NCI-H1694 treated with DMSO at 0.1 percent for 48 hours (cell line): ENCODE data around the gene TSPAN10.

Source experiments
- DNase-seq: peaks from one replicate; lab custom pipeline; 2025; lab: John Stamatoyannopoulos, UW

Gene TSPAN10

DNA sequence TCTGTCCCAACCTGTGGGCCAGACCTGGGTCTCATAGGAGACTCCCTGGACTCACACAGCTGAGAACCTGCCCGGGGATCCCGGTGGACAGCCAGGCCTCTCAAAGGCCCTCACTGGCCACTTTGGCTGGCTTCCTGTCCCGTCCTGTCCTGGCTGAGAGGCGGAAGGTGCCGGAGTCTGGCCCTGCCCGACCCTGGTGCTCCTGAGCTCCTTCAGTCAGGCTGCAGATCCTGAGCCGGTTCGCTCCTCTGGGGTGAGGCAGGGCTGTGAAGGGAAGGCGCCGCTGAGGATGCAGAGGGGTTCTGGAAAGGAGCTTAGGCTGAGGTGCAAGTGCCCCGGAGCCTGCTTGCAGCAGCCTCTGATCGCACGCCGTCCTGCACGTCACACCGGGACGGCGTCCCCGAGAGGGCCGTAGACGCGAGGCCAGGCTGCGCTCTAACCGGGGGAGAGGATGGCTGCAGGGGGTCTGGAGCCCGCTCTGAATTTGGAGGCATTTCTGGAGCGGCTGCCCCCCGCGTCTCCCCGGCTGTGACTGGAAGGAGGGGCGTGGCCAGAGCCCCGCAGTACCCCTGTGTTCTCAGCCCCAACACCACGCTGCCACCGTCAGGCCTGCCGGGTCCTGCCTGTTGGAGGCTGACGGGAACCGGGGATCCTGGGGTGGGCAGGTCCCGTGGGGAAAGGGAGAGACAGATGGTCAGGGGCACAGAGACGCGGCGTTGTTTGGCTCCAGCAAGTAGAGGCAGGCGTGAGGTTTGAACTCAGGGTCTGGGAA is 51.0 kb downstream of the TSPAN10 start:
- peak; percentile 89 for DNase-seq

DNA sequence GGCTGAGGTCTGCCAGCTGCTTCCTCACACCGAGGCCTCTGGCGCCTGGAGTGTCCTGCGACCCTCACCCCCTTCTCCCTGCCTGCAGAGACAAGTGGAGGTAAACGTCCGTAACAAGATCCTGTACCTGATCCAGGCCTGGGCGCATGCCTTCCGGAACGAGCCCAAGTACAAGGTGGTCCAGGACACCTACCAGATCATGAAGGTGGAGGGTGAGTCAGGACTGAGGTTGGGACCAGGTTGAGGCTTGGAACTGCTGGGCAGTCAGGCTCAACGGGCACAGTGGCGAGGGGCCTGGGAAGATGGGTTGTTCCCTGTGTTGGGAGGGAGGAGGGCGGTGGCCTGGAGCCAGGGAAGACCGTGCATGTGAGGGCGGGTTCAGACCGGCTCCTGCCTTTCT is 51.6 kb downstream of the TSPAN10 start:
- no peak for DNase-seq

- peak; percentile 16 for DNase-seq
These were observed 53.1 kb downstream of the TSPAN10 start for GRCh38 chr17:81690066-81690465.

GRCh38 chr17:81690549-81690948 is 53.6 kb downstream of the TSPAN10 start:
- DNase-seq, result no peak

DNA sequence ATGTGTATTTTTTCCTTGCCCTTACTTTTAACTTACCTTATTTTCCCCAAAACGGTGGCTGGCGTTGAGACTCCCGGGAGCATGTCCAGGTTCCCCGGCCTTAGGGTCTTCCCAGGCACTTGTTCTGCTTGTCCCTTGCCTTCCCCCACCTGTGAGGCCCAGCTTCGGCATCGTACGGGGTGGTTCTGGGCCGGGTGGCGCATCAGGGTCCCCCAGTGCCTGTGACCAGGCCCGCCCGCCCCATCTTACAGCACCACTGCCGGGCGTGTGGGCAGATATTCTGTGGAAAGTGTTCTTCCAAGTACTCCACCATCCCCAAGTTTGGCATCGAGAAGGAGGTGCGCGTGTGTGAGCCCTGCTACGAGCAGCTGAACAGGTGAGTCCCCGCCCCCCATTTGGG is 54.2 kb downstream of the TSPAN10 start:
- no peak for DNase-seq

- no peak for DNase-seq
These were observed 54.6 kb downstream of the TSPAN10 start for GRCh38 chr17:81691608-81692007.

DNA sequence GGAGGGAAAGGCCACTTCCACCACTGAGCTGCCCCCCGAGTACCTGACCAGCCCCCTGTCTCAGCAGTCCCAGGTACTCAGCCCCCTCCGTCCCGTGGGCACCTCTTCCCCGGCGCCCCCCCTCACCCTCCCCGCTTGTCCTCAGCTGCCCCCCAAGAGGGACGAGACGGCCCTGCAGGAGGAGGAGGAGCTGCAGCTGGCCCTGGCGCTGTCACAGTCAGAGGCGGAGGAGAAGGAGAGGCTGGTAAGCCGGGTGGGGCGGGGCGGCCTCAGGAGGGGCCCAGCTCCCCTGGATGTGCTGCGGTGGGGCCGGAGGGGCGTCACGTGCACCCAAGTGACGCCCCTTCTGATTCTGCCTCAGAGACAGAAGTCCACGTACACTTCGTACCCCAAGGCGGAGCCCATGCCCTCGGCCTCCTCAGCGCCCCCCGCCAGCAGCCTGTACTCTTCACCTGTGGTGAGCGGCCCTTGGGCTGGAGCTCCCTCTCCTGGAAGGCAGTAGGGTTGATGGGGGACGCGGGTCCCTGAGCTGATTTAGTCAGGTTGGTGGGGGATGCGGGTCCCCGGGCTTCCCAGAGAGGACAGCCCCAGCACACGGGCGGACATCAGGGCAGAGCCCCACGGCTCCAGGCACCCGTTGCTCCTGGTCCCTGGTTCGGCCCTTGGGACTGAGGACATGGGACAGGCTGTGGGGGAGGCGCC is 56.7 kb downstream of the TSPAN10 start:
- DNase-seq, result no peak

GRCh38 chr17:81694810-81695209 is 57.8 kb downstream of the TSPAN10 start:
- DNase-seq, result no peak

- DNase-seq, result no peak
These were observed 58.2 kb downstream of the TSPAN10 start for GRCh38 chr17:81695211-81695610.

DNA sequence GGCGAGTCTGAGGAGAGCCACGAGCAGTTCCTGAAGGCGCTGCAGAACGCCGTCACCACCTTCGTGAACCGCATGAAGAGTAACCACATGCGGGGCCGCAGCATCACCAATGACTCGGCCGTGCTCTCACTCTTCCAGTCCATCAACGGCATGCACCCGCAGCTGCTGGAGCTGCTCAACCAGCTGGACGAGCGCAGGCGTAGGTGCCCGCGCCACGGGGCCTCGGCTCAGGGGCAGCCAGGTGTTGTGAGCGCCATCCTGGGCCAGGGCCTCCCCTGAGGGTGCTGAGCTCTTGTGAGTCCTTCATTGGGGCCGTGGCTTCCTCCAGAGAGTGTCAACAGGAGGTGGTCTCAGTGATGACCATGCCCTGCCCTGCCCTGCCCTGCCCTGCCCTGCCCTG is 58.8 kb downstream of the TSPAN10 start:
- DNase-seq, result no peak

- peak; percentile 77 for DNase-seq
These were observed 59.4 kb downstream of the TSPAN10 start for GRCh38 chr17:81696218-81696941.

- no peak for DNase-seq
These were observed 60.5 kb downstream of the TSPAN10 start for GRCh38 chr17:81697261-81698044.
